COLO829 (cell line): ENCODE data around the gene RNU7-1.
A peak's percentile ranks its signal among the peaks of the same experiment; 100 is the strongest.

Experiments
- DNase-seq: peaks from one replicate; pipeline ENCODE4 v3.0.0; 2012; ENCODE audit warnings: low spot score

The RNU7-1 gene

DNA sequence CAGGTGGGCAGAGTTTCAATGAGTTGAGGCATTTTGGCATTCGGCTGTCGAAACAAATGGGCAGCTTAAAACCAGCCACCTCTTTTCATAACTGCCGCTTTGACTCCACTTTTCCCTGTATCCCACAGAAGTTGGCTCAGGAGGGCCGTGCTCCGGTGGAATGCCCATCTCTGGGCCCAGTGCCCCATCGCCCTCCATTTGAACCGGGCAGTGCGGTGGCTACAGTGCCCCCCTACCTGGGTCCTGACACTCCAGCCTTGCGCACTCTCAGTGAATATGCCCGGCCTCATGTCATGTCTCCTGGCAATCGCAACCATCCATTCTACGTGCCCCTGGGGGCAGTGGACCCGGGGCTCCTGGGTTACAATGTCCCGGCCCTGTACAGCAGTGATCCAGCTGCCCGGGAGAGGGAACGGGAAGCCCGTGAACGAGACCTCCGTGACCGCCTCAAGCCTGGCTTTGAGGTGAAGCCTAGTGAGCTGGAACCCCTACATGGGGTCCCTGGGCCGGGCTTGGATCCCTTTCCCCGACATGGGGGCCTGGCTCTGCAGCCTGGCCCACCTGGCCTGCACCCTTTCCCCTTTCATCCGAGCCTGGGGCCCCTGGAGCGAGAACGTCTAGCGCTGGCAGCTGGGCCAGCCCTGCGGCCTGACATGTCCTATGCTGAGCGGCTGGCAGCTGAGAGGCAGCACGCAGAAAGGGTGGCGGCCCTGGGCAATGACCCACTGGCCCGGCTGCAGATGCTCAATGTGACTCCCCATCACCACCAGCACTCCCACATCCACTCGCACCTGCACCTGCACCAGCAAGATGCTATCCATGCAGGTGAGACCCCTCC, 5.0 kb upstream of the RNU7-1 start:
- no peak for DNase-seq

DNA sequence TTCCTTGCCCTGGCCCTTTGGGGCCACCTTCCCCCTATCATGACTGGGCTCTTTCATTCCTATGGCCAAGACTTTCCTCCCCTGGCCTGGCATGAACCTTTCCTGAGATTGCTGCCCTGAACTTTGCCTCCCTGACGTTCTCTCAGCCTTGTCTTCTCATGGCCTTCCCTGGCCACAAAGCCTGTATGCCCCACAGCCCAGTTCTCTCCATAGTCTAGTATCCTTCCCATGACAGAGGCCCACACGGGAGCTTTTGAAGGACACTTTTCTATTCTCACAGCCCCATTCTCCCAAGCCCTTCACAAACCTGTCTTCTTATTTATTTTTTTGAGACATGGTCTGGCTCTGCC, 4.5 kb upstream of the RNU7-1 start:
- DNase-seq = no peak

GRCh38 chr12:6941267-6941666, 2.3 kb upstream of the RNU7-1 start:
- no peak for DNase-seq

DNA sequence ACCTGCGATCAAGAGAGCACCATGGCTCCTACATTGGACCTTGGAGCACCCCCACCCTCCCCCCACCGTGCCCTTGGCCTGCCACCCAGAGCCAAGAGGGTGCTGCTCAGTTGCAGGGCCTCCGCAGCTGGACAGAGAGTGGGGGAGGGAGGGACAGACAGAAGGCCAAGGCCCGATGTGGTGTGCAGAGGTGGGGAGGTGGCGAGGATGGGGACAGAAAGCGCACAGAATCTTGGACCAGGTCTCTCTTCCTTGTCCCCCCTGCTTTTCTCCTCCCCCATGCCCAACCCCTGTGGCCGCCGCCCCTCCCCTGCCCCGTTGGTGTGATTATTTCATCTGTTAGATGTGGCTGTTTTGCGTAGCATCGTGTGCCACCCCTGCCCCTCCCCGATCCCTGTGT, 1.8 kb upstream of the RNU7-1 start:
- no peak for DNase-seq

DNA sequence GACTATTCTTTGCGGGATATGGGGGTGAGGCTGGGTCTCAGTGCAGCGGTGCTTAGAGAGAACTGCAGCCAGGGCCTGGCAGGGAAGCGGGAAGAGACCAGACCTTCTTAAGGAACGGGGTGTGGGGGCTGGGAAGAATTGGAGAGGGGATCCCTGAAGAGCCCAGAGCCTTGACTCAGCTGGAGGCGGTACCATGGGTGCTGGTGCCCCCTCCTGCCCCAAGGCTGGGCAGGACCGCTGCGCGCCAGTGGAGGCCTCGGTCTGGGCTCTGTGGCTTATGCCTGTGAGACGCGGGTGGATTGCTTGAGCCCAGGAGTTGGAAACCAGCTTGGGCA, 1.3 kb upstream of the RNU7-1 start:
- DNase-seq = no peak

- peak; percentile 92 for DNase-seq
These were observed 261 bp upstream of the RNU7-1 start for GRCh38 chr12:6943389-6943721.

DNA sequence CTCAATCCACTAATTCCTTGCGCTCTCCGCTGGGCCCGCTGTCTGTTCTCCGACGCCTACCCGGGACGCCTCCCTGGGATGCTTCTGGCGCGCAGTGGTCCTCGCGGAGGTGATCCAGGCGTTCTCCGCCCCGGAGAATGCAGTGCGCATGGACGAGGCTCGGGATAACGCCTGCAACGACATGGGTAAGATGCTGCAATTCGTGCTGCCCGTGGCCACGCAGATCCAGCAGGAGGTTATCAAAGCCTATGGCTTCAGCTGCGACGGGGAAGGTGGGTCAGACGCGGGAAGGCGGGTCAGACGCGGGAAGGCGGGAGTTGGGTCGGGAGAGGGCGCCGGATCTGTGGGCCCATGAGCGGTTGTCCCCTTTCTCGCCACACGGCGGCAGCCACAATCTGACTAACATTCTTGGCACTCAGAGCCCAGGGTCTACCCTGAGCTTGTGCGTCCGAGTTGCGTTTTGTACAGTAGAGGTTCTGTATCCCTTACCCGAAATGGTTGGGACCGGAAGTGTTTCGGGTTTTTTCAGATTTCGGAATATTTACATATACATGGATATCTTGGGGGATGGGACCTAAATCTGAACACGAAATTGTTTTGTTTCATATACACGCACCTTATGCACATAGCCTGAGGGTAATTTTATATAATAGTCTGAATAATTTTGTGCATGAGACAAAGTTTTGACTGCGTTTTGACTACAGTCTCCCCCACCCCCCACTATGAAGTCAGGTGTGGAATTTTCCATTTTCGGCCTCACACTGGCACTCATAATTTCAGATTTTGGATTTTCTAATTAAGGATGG, 968 bp downstream of the RNU7-1 start:
- peak; percentile 85 for DNase-seq

- DNase-seq = no peak
These were observed 2.0 kb downstream of the RNU7-1 start for GRCh38 chr12:6945613-6946012.

GRCh38 chr12:6946033-6946919, 2.7 kb downstream of the RNU7-1 start:
- DNase-seq = no peak

DNA sequence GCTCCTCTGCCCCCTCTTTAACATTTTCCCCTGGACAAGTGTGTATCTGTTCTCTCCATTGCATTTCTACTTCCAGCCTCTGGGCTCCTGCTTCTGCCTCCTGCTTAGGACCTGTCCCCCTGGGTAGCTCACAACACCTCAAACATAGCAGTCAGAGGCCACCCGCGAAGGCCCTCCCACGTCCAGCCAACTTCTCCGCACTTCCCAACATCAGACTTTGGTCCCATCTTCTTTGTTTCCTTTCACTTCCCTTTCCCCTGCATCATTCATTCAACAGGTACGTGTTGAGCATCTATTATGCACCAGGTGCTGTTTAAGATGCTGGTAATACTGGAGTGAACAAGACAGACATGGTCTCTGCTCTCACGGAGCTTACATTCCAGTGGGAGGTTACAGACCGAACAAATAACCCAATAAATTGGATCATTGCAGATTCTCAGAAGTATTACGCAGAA, 3.3 kb downstream of the RNU7-1 start:
- no peak for DNase-seq

DNA sequence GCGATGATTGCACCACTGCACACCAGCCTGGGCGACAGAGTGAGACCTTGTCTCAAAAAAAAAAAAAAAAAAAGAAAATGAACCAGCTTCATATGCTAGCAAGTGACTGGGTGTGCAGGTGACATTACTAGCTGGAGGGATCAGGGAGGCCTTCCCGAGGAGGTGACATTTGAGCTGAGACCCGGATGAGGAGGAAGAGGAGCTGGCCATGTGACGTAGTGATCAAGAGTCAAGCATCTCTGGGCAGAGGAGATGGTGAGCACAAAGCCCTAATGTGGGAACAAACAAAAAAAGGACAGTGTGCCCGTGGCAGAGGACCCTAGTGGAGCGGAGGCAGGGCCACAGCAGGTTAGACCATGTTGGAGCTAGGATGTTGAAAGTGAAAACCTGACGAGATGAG, 4.0 kb downstream of the RNU7-1 start:
- DNase-seq = no peak

DNA sequence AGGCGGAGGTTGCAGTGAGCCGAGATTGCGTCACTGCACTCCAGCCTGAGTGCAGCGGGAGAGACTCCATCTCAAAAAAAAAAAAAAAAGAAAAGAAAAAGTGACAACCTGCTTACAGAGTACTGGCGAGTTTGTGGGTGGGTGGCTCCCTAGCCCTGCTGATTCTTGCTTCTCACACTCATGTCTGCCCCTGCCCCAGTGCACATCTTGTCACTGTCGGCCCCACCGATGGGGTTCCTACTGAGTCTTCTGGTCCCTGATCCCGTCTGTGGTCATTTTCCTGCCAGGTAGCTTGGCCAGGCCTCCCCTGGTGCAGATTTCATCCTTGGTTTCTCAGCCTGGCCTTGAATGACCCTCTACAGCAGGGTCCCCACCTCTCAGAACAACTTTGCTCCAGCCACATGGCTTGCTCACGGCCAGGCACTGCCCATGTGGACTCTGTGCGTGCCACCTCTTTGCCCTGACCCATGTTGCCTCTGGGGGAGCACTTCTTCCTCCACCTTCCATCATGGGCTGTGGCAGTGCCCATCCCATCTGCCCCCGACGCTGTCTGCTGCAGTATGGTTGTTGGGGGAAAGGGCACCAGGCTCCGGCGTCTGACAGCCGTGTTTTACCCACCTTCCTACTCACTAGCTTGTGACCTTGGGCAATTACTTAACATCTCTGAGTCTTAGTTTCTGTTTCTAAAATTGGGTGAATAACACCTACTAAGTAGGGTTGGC, 5.4 kb downstream of the RNU7-1 start:
- DNase-seq = no peak

DNA sequence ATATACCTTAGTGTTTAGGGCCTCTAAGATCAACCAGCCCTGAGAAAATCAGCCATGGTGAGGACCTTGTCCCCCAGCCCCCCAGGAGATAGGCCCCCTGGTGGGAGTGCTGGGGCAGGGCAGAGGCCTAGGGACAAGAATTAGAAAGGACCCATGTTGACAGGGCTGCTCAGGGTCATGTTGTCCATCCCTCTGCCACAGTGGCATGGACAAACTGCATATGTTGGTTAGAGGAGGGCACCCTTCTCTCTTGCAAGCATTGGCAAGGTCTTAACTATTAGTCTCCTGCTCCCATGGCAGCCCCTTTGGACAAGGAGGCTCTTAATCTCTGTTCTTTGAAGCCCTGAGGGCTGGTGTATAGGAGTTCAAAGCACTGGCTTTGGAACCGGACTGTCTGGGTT, 6.8 kb downstream of the RNU7-1 start:
- no peak for DNase-seq

- no peak for DNase-seq
These were observed 7.4 kb downstream of the RNU7-1 start, which contains the start of gene PTPN6 for GRCh38 chr12:6950811-6951540. Gene PTPN6 (plus strand): TSS chr12:6951356. CDS start chr12:6951513, 157 bp downstream.

DNA sequence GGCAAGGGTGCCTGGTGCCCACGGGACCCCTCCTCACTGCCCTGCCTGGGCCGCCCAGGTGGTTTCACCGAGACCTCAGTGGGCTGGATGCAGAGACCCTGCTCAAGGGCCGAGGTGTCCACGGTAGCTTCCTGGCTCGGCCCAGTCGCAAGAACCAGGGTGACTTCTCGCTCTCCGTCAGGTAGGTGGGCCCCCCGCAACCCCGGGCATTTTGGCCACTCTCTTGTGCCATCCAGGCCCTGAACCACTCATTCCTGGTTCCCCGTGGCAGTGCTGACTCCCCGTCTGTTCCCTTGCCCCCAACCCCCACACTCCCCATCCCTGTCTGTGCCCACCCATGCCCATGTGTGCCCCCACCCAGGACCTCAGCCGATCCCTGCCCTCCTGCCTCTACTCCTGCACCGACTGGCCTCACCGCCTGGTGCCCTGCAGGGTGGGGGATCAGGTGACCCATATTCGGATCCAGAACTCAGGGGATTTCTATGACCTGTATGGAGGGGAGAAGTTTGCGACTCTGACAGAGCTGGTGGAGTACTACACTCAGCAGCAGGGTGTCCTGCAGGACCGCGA, 8.0 kb downstream of the RNU7-1 start:
- DNase-seq = no peak

DNA sequence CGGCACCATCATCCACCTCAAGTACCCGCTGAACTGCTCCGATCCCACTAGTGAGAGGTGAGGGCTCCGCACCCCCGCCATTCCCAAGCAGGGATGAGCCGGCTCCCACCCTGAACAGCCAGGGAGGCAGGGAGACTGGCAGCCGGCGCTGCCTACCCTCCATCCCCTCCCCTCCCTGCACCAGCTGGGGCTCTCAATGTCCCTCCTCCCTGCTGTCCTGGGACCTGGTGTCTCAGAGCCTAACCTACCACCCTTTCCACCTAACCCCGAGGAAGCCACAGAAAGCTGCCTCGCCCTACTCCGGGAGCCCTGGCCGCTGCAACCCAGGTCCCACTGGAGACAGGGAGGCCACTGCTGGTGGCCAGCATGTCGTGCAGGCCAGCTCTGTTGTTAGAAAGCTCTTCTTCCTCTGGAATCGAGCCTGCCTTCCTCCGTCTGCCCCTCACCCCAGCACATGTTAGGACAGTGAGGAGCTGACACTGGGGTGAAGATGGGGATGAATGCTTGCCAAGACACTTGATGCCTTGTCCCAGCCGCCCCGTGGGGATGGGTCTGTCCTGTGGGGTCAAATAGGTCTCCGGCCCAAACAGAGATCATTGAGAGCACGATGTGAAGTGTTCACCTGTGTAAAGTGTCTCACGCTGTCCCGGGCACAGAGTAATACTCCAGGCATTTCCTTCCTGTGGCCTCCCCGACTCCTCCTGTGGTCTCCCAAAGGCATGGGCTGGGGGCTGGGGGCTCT, 8.7 kb downstream of the RNU7-1 start:
- DNase-seq = no peak

DNA sequence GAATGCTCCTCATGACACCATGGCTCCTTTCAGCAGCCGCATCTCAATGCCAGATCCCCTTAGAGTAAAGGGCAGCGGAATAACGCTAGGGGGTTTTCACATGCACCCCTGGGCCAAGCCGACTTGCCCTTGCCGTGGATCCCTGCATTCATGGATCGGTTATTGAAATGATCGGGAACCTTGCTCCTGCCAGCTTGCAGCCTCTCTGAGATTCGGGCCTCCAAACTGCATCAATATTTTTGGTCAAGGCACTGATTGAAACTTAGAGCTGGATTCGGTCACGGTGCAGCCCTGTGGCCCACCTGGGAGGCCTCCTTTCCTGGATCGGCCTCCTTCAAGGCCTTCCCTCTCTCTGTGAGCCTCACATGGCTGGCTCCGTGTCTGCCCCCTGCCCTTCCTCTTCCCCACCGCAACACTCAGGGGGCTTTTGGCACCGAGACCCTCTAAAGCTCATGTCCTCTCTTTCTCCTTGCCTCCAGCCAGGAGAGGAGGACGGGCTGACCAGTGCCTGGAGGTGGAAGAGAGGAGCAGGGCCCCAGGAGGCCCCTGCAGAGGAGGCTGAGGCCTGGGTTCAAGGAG, 9.3 kb downstream of the RNU7-1 start:
- no peak for DNase-seq

GRCh38 chr12:6953442-6954315, 10.1 kb downstream of the RNU7-1 start:
- no peak for DNase-seq
